ENCODE data around the gene ASB6.

Gene ASB6

DNA sequence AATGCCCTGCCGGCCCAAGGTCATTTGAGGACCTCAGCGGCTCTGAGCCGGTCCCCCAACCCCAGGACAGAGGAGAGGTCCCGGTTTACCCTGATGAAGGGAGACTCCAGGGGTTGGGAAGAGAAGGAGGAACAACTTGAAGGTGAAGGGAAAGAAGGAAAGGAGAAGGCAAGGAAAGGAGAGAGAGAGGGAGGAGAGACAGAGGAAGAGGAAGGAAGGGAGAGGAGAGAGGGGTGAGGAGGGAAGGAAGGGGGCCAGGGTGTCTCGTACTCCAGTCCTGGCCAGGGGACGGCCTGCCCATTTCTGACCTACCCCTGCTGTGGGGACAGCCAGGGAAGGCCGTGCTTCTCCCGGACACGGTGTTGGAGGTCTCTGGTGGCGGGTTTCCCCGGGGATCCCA lies 25.4 kb upstream of the ASB6 start:
- H3K36me3 ChIP-seq (ENCODE audit: insufficient read depth, low read length) = no peaks in the 10 kb centered on the region
- H3K9me3 ChIP-seq (ENCODE audit: insufficient read depth, low read length, severe bottlenecking) = no peaks in the 10 kb centered on the region
- H4K20me1 ChIP-seq (ENCODE audit: insufficient read depth, low read length) = no peaks in the 10 kb centered on the region
- H3K4me2 ChIP-seq (ENCODE audit: insufficient read depth, low read length) = no peak overlapping the region
- no peak for TF ChIP-seq EZH2 (IDR thresholded peaks at IDR 0.05; ENCODE audit: borderline replicate concordance, low read depth, low read length, severe bottlenecking)
- TF ChIP-seq, protein P1, sequence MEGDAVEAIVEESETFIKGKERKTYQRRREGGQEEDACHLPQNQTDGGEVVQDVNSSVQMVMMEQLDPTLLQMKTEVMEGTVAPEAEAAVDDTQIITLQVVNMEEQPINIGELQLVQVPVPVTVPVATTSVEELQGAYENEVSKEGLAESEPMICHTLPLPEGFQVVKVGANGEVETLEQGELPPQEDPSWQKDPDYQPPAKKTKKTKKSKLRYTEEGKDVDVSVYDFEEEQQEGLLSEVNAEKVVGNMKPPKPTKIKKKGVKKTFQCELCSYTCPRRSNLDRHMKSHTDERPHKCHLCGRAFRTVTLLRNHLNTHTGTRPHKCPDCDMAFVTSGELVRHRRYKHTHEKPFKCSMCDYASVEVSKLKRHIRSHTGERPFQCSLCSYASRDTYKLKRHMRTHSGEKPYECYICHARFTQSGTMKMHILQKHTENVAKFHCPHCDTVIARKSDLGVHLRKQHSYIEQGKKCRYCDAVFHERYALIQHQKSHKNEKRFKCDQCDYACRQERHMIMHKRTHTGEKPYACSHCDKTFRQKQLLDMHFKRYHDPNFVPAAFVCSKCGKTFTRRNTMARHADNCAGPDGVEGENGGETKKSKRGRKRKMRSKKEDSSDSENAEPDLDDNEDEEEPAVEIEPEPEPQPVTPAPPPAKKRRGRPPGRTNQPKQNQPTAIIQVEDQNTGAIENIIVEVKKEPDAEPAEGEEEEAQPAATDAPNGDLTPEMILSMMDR (IDR thresholded peaks at IDR 0.05; ENCODE audit: borderline replicate concordance, extremely low read depth, low read length, poor library complexity, severe bottlenecking) = no peak
- H3K4me1 ChIP-seq (ENCODE audit: insufficient read depth, low read length) = no peaks in the 10 kb centered on the region
- H3K9ac ChIP-seq (ENCODE audit: low read depth, low read length) = no peak overlapping the region
- no peak overlapping the region for H3K27ac ChIP-seq (ENCODE audit: low read length)
- no peak overlapping the region for H2AFZ ChIP-seq (ENCODE audit: low read depth, low read length)
- no peak overlapping the region for H3K4me3 ChIP-seq (ENCODE audit: low read depth in 1 of 2, low read length in 2 of 2)
- no peaks in the 10 kb centered on the region for H3K79me2 ChIP-seq (ENCODE audit: insufficient read depth, low read length)
- DNase-seq (no peak), ATAC-seq (ENCODE audit: insufficient read depth, low read depth) (no peak)
- H3K27me3 ChIP-seq (ENCODE audit: insufficient read depth, low read length, poor library complexity) = no peaks in the 10 kb centered on the region

DNA sequence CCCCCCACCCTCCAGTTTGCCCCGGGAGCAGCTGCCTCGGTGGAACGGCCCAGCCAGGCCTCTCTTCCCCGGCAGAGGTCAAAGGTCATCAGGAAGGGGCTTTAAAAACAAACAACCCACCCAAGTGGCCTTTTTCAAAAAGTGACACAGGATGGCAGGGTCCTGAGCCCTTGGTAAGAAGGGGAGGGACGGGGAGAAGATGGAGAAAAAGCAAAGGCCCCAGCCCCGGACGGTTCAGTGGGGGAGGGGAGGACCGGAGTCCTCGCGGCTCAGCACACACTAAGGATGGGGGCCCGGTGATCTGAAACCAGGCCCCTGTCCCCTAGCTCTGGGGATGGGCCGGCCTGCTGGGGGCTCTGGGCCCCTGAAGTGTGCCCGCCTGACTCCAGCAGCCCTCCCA lies 24.6 kb upstream of the ASB6 start:
- ATAC-seq (ENCODE audit: insufficient read depth, low read depth) (no peak), DNase-seq (no peak)
- H4K20me1 ChIP-seq (ENCODE audit: insufficient read depth, low read length) = no peaks in the 10 kb centered on the region
- no peaks in the 10 kb centered on the region for H3K79me2 ChIP-seq (ENCODE audit: insufficient read depth, low read length)
- H3K36me3 ChIP-seq (ENCODE audit: insufficient read depth, low read length) = no peaks in the 10 kb centered on the region
- no peak overlapping the region for H3K9ac ChIP-seq (ENCODE audit: low read depth, low read length)
- no peak overlapping the region for H3K4me2 ChIP-seq (ENCODE audit: insufficient read depth, low read length)
- no peaks in the 10 kb centered on the region for H3K27me3 ChIP-seq (ENCODE audit: insufficient read depth, low read length, poor library complexity)
- H2AFZ ChIP-seq (ENCODE audit: low read depth, low read length) = no peak overlapping the region
- no peak overlapping the region for H3K27ac ChIP-seq (ENCODE audit: low read length)
- H3K4me3 ChIP-seq (ENCODE audit: low read depth in 1 of 2, low read length in 2 of 2) = no peak overlapping the region
- H3K4me1 ChIP-seq (ENCODE audit: insufficient read depth, low read length) = no peaks in the 10 kb centered on the region
- no peaks in the 10 kb centered on the region for H3K9me3 ChIP-seq (ENCODE audit: insufficient read depth, low read length, severe bottlenecking)
- TF ChIP-seq, protein P1 (IDR thresholded peaks at IDR 0.05; ENCODE audit: borderline replicate concordance, extremely low read depth, low read length, poor library complexity, severe bottlenecking) = no peak
- no peak for TF ChIP-seq EZH2 (IDR thresholded peaks at IDR 0.05; ENCODE audit: borderline replicate concordance, low read depth, low read length, severe bottlenecking)

DNA sequence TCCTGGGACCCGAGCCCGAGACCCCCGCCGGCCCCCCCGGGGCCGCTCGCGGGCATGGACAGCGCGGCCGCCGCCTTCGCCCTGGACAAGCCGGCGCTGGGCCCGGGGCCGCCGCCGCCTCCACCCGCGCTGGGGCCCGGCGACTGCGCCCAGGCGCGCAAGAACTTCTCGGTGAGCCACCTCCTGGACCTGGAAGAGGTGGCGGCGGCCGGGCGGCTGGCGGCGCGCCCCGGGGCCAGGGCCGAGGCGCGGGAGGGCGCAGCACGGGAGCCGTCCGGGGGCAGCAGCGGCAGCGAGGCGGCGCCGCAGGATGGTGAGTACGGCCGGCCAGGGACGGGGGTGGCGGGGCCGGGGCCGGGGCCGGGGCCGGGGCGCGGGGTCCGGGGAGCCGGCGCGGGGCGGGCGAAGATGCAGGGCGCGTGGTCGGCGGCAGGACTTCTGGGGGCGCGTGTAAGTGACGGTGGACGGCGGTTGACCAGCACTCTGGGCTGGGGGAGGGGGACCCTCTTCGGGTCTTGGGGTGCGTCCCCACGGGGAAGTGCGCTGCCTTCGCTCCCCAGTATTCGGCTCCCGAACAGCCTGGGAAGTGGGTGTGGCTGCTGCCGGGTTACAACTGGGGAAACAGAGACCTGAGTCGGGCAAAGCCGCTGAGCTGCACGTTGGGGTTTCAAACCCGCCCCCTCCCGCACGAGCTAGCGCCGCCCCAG lies 24.0 kb upstream of the ASB6 start:
- TF ChIP-seq EZH2 (IDR thresholded peaks at IDR 0.05; ENCODE audit: borderline replicate concordance, low read depth, low read length, severe bottlenecking) = no peak
- TF ChIP-seq, protein P1 (IDR thresholded peaks at IDR 0.05; ENCODE audit: borderline replicate concordance, extremely low read depth, low read length, poor library complexity, severe bottlenecking) = no peak
- H3K27ac ChIP-seq (ENCODE audit: low read length) = no peak overlapping the region
- ATAC-seq (ENCODE audit: insufficient read depth, low read depth) = no peak
- H3K4me3 ChIP-seq (ENCODE audit: low read depth in 1 of 2, low read length in 2 of 2) = no peak overlapping the region
- H3K9ac ChIP-seq (ENCODE audit: low read depth, low read length) = no peak overlapping the region
- no peaks in the 10 kb centered on the region for H3K4me1 ChIP-seq (ENCODE audit: insufficient read depth, low read length)
- no peaks in the 10 kb centered on the region for H3K36me3 ChIP-seq (ENCODE audit: insufficient read depth, low read length)
- H3K27me3 ChIP-seq (ENCODE audit: insufficient read depth, low read length, poor library complexity) = no peaks in the 10 kb centered on the region
- no peak for DNase-seq
- no peaks in the 10 kb centered on the region for H4K20me1 ChIP-seq (ENCODE audit: insufficient read depth, low read length)
- no peak overlapping the region for H2AFZ ChIP-seq (ENCODE audit: low read depth, low read length)
- no peak overlapping the region for H3K4me2 ChIP-seq (ENCODE audit: insufficient read depth, low read length)
- H3K9me3 ChIP-seq (ENCODE audit: insufficient read depth, low read length, severe bottlenecking) = no peaks in the 10 kb centered on the region
- no peaks in the 10 kb centered on the region for H3K79me2 ChIP-seq (ENCODE audit: insufficient read depth, low read length)

All from DND-41 (cell line).